Neural crest cell (in vitro differentiated cells): ENCODE results near the gene PSTPIP1. TPM values are rescaled to one million over a fixed set of nuclear protein-coding genes. Genes with fewer than 3 reads are reported as not detected.

Experiments used
- DNase-seq: peaks from one replicate; pipeline ENCODE4 v3.0.0; 2021; ENCODE audit warnings: low read depth, mixed read lengths, low spot score
- H3K27ac Mint-ChIP-seq: one replicate; pipeline ENCODE4 v1.8.0; 2021; ENCODE audit warnings: mild to moderate bottlenecking, mixed read lengths; ENCODE audit not compliant: unreplicated experiment
- H3K27me3 Mint-ChIP-seq: 2 replicates; pipeline ENCODE4 v1.8.0; 2021; ENCODE audit warnings: low read depth, mild to moderate bottlenecking, mixed read lengths
- H3K36me3 Mint-ChIP-seq: 2 replicates; pipeline ENCODE4 v1.8.0; 2021; ENCODE audit warnings: low read depth, mild to moderate bottlenecking, mixed read lengths
- H3K4me1 Mint-ChIP-seq: 2 replicates; pipeline ENCODE4 v1.8.0; 2021; ENCODE audit warnings: mixed read lengths
- H3K4me3 Mint-ChIP-seq: one replicate; pipeline ENCODE4 v1.8.0; 2021; ENCODE audit warnings: mild to moderate bottlenecking, mixed read lengths
- H3K9me3 Mint-ChIP-seq: 2 replicates; pipeline ENCODE4 v1.8.0; 2021; ENCODE audit warnings: mixed read lengths
- CTCF ChIP-seq: fragments of 200-600 bp; sonication (generic); conservative IDR thresholded peaks from 2 replicates; pipeline ENCODE4 v1.5.0; 2021; ENCODE audit warnings: antibody characterized with exemption, mild to moderate bottlenecking
- total RNA-seq: library from RNA; stranded (reverse); gene quantifications from 2 replicates; pipeline ENCODE4 v1.2.1, GENCODE V29; 2021

Gene PSTPIP1
- total RNA-seq, 1 donor from 2014 or later, result 0.84 TPM

DNA sequence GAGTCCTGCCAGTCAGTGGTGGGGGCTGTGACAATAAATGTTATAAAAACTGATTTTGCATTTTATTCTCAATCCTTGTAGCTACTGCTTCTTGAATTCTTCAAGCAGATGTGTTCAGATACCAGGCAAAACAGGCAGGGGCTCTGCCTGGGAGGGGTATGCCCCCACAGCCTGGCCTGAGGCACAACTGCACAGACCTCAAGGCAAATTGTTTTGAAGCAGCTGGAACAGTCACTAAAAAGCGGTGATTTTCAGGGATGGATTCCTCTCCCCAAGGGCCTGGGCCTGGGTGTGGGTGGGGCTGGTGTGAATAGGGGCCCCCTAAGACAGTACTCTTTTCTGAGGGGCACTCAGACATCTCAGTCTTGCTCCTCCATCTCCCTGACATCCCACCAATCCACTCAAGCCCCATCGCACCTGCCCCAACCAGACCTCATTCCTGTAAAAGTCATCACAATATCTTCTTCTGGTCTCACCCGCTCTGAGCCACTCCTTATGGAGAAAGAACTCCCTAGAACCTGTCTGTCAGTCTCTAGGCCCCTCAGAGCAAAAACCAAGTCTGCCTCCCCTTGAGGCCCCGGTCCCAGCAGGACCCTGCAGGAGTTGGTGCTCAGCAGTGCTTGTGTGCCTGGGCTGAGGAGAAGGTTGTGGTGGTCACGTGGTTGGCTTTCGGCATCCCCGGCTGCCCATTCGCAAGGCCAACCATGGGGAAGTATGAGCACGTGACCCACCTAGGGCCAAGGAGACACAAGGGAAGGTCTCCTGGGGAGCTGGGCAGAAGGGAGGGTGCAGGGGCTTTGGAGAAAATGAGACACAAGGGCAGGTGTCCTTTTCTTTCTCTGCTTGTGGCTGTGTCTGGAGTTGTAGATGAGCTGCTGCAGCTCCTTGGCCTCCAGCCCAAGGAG, 2.9 kb upstream of the PSTPIP1 start:
- Mint-ChIP-seq H3K27me3 (no peaks in the 10 kb centered on the region), H3K4me1 (peaks cover 15% of the 10 kb centered on the region), H3K27ac (no peak overlapping the region), H3K4me3 (no peak overlapping the region), H3K9me3 (no peaks in the 10 kb centered on the region), H3K36me3 (no peaks in the 10 kb centered on the region)
- no peak for TF ChIP-seq CTCF
- no peak for DNase-seq

GRCh38 chr15:76993114-76993725, 1.7 kb upstream of the PSTPIP1 start:
- TF ChIP-seq CTCF, result no peak
- H3K4me1 Mint-ChIP-seq, result peaks cover 14% of the 10 kb centered on the region
- no peak for DNase-seq
- no peaks in the 10 kb centered on the region for H3K36me3 Mint-ChIP-seq
- peak overlapping the region; percentile 14 for H3K27ac Mint-ChIP-seq
- H3K4me3 Mint-ChIP-seq, result no peak overlapping the region
- no peaks in the 10 kb centered on the region for H3K27me3 Mint-ChIP-seq
- H3K9me3 Mint-ChIP-seq, result no peaks in the 10 kb centered on the region

- Mint-ChIP-seq H3K4me3 (no peak overlapping the region), H3K27me3 (no peaks in the 10 kb centered on the region), H3K9me3 (no peaks in the 10 kb centered on the region), H3K4me1 (peaks cover 6% of the 10 kb centered on the region), H3K36me3 (no peaks in the 10 kb centered on the region), H3K27ac (no peak overlapping the region)
- TF ChIP-seq CTCF, result no peak
- DNase-seq, result no peak
Measured at GRCh38 chr15:76994001-76994400, 925 bp upstream of the PSTPIP1 start.

DNA sequence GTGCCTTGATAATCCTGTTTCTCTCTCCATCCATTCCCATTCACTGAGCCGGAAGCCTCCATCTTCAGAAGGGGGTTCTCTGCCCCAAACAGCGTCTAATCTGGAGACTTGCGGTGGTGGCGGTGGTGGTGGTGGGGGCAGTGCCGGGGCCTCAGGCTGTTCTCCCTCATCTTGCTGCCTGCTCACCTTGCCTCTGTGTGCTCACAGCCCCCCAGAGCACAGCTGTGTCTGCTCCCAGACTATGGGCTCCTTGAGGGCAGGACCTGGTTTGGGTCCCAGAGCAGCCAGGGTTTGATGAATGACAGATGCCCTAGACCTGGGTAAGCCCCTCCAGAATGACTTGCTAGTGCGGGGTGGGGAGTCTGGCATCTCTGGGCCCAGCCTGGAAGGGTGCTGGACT, 430 bp upstream of the PSTPIP1 start:
- no peak for DNase-seq
- H3K9me3 Mint-ChIP-seq, result no peaks in the 10 kb centered on the region
- H3K27me3 Mint-ChIP-seq, result no peaks in the 10 kb centered on the region
- peaks cover 3% of the 10 kb centered on the region for H3K4me1 Mint-ChIP-seq
- H3K27ac Mint-ChIP-seq, result no peak overlapping the region
- no peaks in the 10 kb centered on the region for H3K36me3 Mint-ChIP-seq
- no peak for TF ChIP-seq CTCF
- no peak overlapping the region for H3K4me3 Mint-ChIP-seq

GRCh38 chr15:76996076-76996525, 1.2 kb downstream of the PSTPIP1 start:
- Mint-ChIP-seq H3K36me3 (no peaks in the 10 kb centered on the region), H3K4me3 (no peak overlapping the region), H3K4me1 (no peaks in the 10 kb centered on the region), H3K27ac (no peak overlapping the region), H3K27me3 (no peaks in the 10 kb centered on the region), H3K9me3 (no peaks in the 10 kb centered on the region)
- TF ChIP-seq CTCF, result no peak
- no peak for DNase-seq
